H9 (cell line): Measurements from ENCODE around the gene ZBTB6. TPM values are rescaled to one million over a fixed set of nuclear protein-coding genes. Genes with fewer than 3 reads are reported as not detected.

Experiments used
- DNase-seq: peaks from one replicate; pipeline ENCODE4 v3.0.0-alpha.2; 2017
- H2AFZ ChIP-seq: one replicate; pipeline ENCODE4 v1.6.1; 2013; ENCODE audit warnings: mild to moderate bottlenecking, low read length, control low read depth, moderate library complexity
- H2AK5ac ChIP-seq: 2 replicates; pipeline ENCODE4 v1.6.1; 2013; ENCODE audit warnings: low read length, control low read depth, mixed read lengths; ENCODE audit not compliant: insufficient read length
- H2BK120ac ChIP-seq: one replicate; pipeline ENCODE4 v1.6.1; 2013; ENCODE audit warnings: low read depth, mild to moderate bottlenecking, low read length, control low read depth, inconsistent platforms; ENCODE audit not compliant: poor library complexity, severe bottlenecking
- H2BK12ac ChIP-seq: 2 replicates; pipeline ENCODE4 v1.6.1; 2013; ENCODE audit warnings: low read length, control low read depth, mixed read lengths, low read depth; ENCODE audit not compliant: insufficient read length
- H2BK15ac ChIP-seq: 2 replicates; pipeline ENCODE4 v1.6.1; 2013; ENCODE audit warnings: low read depth, low read length, control low read depth
- H2BK20ac ChIP-seq: one replicate; pipeline ENCODE4 v1.6.1; 2013; ENCODE audit warnings: low read depth, mild to moderate bottlenecking, low read length, control low read depth, inconsistent platforms; ENCODE audit not compliant: poor library complexity, severe bottlenecking
- H2BK5ac ChIP-seq: 2 replicates; pipeline ENCODE4 v1.6.1; 2013; ENCODE audit warnings: low read length, control low read depth, mixed read lengths; ENCODE audit not compliant: insufficient read length
- H3K14ac ChIP-seq: 2 replicates; pipeline ENCODE4 v1.6.1; 2013; ENCODE audit warnings: low read length, control low read depth; ENCODE audit not compliant: insufficient read depth
- H3K18ac ChIP-seq: 2 replicates; pipeline ENCODE4 v1.6.1; 2013; ENCODE audit warnings: low read depth, mild to moderate bottlenecking, mixed read lengths, low read length, control low read depth; ENCODE audit not compliant: insufficient read length
- H3K23ac ChIP-seq: 2 replicates; pipeline ENCODE4 v1.6.1; 2013; ENCODE audit warnings: low read length, control low read depth, mixed read lengths, low read depth; ENCODE audit not compliant: insufficient read length
- H3K23me2 ChIP-seq: 2 replicates; pipeline ENCODE4 v1.6.1; 2013; ENCODE audit warnings: low read depth, mild to moderate bottlenecking, mixed read lengths, low read length, control low read depth; ENCODE audit not compliant: insufficient read length, poor library complexity, severe bottlenecking
- H3K27ac ChIP-seq: 2 replicates; pipeline ENCODE4 v1.5.1; 2013; ENCODE audit warnings: low read length, control low read depth, mixed read lengths, low read depth; ENCODE audit not compliant: insufficient read length
- H3K27me3 ChIP-seq: 2 replicates; pipeline ENCODE4 v1.6.1; 2013; ENCODE audit warnings: low read length, control low read depth, inconsistent platforms; ENCODE audit not compliant: insufficient read depth
- H3K4ac ChIP-seq: 2 replicates; pipeline ENCODE4 v1.6.1; 2013; ENCODE audit warnings: low read depth, mild to moderate bottlenecking, control low read depth, inconsistent platforms, low read length, moderate library complexity
- H3K4me1 ChIP-seq: 2 replicates; pipeline ENCODE4 v1.6.1; 2013; ENCODE audit warnings: low read length, control low read depth, inconsistent platforms; ENCODE audit not compliant: insufficient read depth
- H3K4me2 ChIP-seq: 2 replicates; pipeline ENCODE4 v1.6.1; 2013; ENCODE audit warnings: low read length, control low read depth, mixed read lengths; ENCODE audit not compliant: insufficient read length, insufficient read depth
- H3K56ac ChIP-seq: 2 replicates; pipeline ENCODE4 v1.6.1; 2013; ENCODE audit warnings: low read depth, mild to moderate bottlenecking, mixed read lengths, low read length, control low read depth; ENCODE audit not compliant: insufficient read length
- H3K79me1 ChIP-seq: 2 replicates; pipeline ENCODE4 v1.6.1; 2013; ENCODE audit warnings: low read depth, mild to moderate bottlenecking, moderate library complexity, low read length, control low read depth, inconsistent platforms; ENCODE audit not compliant: insufficient read depth, poor library complexity, severe bottlenecking
- H3K79me2 ChIP-seq: 2 replicates; pipeline ENCODE4 v1.6.1; 2013; ENCODE audit warnings: low read length, control low read depth, inconsistent platforms; ENCODE audit not compliant: insufficient read depth
- H3K9ac ChIP-seq: 2 replicates; pipeline ENCODE4 v1.6.1; 2013; ENCODE audit warnings: low read length, control low read depth, mixed read lengths; ENCODE audit not compliant: insufficient read length; ENCODE audit errors: extremely low read depth
- H3K9me3 ChIP-seq: one replicate; pipeline ENCODE4 v1.6.1; 2013; ENCODE audit warnings: low read depth, low read length, inconsistent platforms; ENCODE audit not compliant: control insufficient read depth
- H3T11ph ChIP-seq: one replicate; pipeline ENCODE4 v1.6.1; 2013; ENCODE audit warnings: mild to moderate bottlenecking, low read length, control low read depth, inconsistent platforms
- H4K20me1 ChIP-seq: one replicate; pipeline ENCODE4 v1.6.1; 2013; ENCODE audit not compliant: control insufficient read depth, insufficient read length, insufficient read depth
- H4K5ac ChIP-seq: 2 replicates; pipeline ENCODE4 v1.6.1; 2013; ENCODE audit warnings: low read depth, mild to moderate bottlenecking, mixed read lengths, low read length, control low read depth; ENCODE audit not compliant: insufficient read length
- H4K8ac ChIP-seq: replicated peaks from 2 replicates; pipeline ENCODE4 v1.6.1; 2013; ENCODE audit warnings: low read length, control low read depth, mixed read lengths, low read depth; ENCODE audit not compliant: insufficient read length
- H4K91ac ChIP-seq: 2 replicates; pipeline ENCODE4 v1.6.1; 2013; ENCODE audit warnings: low read depth, mild to moderate bottlenecking, moderate library complexity, mixed read lengths, low read length, control low read depth; ENCODE audit not compliant: insufficient read length
- H3K27ac Mint-ChIP-seq, 3 experiments: 2 replicates in 2 of 3; 3 replicates in 1 of 3; pipeline ENCODE4 v1.8.0; 2020 to 2021; ENCODE audit warnings: mixed read lengths in 3 of 3, mild to moderate bottlenecking in 1 of 3, moderate library complexity in 1 of 3
- H3K27me3 Mint-ChIP-seq: 2 replicates; pipeline ENCODE4 v1.8.0; 2021; ENCODE audit warnings: low read depth, mild to moderate bottlenecking, moderate library complexity, mixed read lengths
- H3K36me3 Mint-ChIP-seq, 3 experiments: 2 replicates in 2 of 3; 3 replicates in 1 of 3; pipeline ENCODE4 v1.8.0; 2020 to 2021; ENCODE audit warnings: low read depth in 3 of 3, mixed read lengths in 3 of 3; ENCODE audit not compliant: insufficient read depth in 1 of 3
- H3K4me1 Mint-ChIP-seq, 2 experiments: 2 replicates each; pipeline ENCODE4 v1.8.0; 2020; ENCODE audit warnings: mixed read lengths in 2 of 2
- H3K4me3 Mint-ChIP-seq, 2 experiments: 2 replicates in 1 of 2; 3 replicates in 1 of 2; pipeline ENCODE4 v1.8.0; 2020 to 2021; ENCODE audit warnings: mild to moderate bottlenecking in 2 of 2, mixed read lengths in 2 of 2, moderate library complexity in 1 of 2
- H3K9me3 Mint-ChIP-seq, 2 experiments: 2 replicates in 1 of 2; 3 replicates in 1 of 2; pipeline ENCODE4 v1.8.0; 2020; ENCODE audit warnings: mild to moderate bottlenecking in 2 of 2, mixed read lengths in 2 of 2, moderate library complexity in 1 of 2
- CTCF ChIP-seq: fragments of 200-600 bp; sonication (generic); conservative IDR thresholded peaks from 3 replicates; pipeline ENCODE4 v1.8.0; 2021; ENCODE audit warnings: antibody characterized with exemption, mild to moderate bottlenecking
- WGBS: extraction: QIAGEN DNeasy Blood & Tissue Kit; methylation state at CpG from one replicate; pipeline ENCODE4 v1.1.7; 2013; ENCODE audit warnings: missing lambda C conversion rate, low lambda C conversion rate, mixed read lengths; ENCODE audit not compliant: insufficient read length; ENCODE audit errors: extremely low coverage; 5-methylcytosine and 5-hydroxymethylcytosine counted together
- total RNA-seq: library from RNA; stranded (reverse); gene quantifications from 2 replicates; pipeline ENCODE4 v1.2.1, GENCODE V29; 2021

Gene ZBTB6
- total RNA-seq, 1 experiment from 2014 or later: 10.2 TPM

- Histone ChIP-seq H2AK5ac (no peak overlapping the region), H3K56ac (no peak overlapping the region), H2BK15ac (no peak overlapping the region), H3K27me3 (no peaks in the 10 kb centered on the region), H3K9me3 (no peaks in the 10 kb centered on the region), H3K4me2 (no peak overlapping the region), H2AFZ (no peak overlapping the region), H3K79me1 (peaks cover 3% of the 10 kb centered on the region), H3K23me2 (no peaks in the 10 kb centered on the region), H2BK5ac (no peak overlapping the region), H4K5ac (no peak overlapping the region), H3K23ac (no peak overlapping the region), H3K27ac (no peak overlapping the region), H3T11ph (no peak overlapping the region), H3K9ac (no peak overlapping the region), H2BK12ac (no peak overlapping the region), H3K18ac (no peak overlapping the region), H3K4ac (no peak overlapping the region), H4K20me1 (no peaks in the 10 kb centered on the region), H3K4me1 (no peaks in the 10 kb centered on the region), H3K79me2 (no peaks in the 10 kb centered on the region), H2BK20ac (no peak overlapping the region), H2BK120ac (no peak overlapping the region), H4K91ac (no peak overlapping the region), H3K14ac (no peak overlapping the region), H4K8ac (no peak overlapping the region)
- TF ChIP-seq CTCF: no peak
- Mint-ChIP-seq H3K36me3 (peaks cover 11 to 32% (median 26%) of the 10 kb centered on the region in 3 experiments; a peak in 6 of 7 replicates), H3K4me1 (no peaks in the 10 kb centered on the region), H3K4me3 (no peak overlapping the region), H3K27me3 (no peaks in the 10 kb centered on the region), H3K9me3 (no peaks in the 10 kb centered on the region), H3K27ac (no peak overlapping the region)
- no CpG with 5 or more reads among the region's 1 CpG for WGBS
- no peak for DNase-seq
Observed at GRCh38 chr9:122961139-122961538, 48.0 kb upstream of the ZBTB6 start.
